SK-N-SH (cell line): Measurements from ENCODE around the gene LPCAT3. TPM values are rescaled to one million over a fixed set of nuclear protein-coding genes. Genes with fewer than 3 reads are reported as not detected.
A peak's percentile ranks its signal among the peaks of the same experiment; 100 is the strongest.

Experiments
- CTCF ChIA-PET: fragments of 300-600, 350-600 bp; formaldehyde crosslinking; extraction: SDS; loops from one replicate; lab custom pipeline; 2021; lab: Yijun Ruan, JAX
- POLR2A ChIA-PET: fragments of 350-600 bp; sonication (Branson Sonifier 250); formaldehyde crosslinking; extraction: SDS; loops from one replicate; lab custom pipeline; 2020; ENCODE audit warnings: antibody characterized with exemption, inconsistent platforms; lab: Yijun Ruan, JAX
- DNase-seq: peaks from one replicate; pipeline ENCODE4 v3.0.0; 2012
- H2AFZ ChIP-seq: fragments of 200-600 bp; sonication (generic); 2 replicates; pipeline ENCODE4 v1.8.1; 2016; ENCODE audit warnings: antibody characterized with exemption, mild to moderate bottlenecking, low read depth
- H3F3A ChIP-seq: fragments of 200-600 bp; sonication (generic); replicated peaks from 2 replicates; pipeline ENCODE3; 2016; ENCODE audit warnings: antibody characterized with exemption, mild to moderate bottlenecking; ENCODE audit not compliant: insufficient read depth
- H3K27ac ChIP-seq, 2 experiments: fragments of 200-500 bp in 1 of 2; fragments of 200-600 bp in 1 of 2; sonication (Bioruptor generic) in 1 of 2; sonication (generic), shearing (Covaris generic) in 1 of 2; 2 replicates each; pipeline versions ENCODE4 v1.5.1 to v1.6.1; 2014 to 2016; ENCODE audit warnings: low read depth in 2 of 2, inconsistent platforms in 1 of 2, low read length in 1 of 2, mild to moderate bottlenecking in 1 of 2, mixed read lengths in 1 of 2
- H3K27me3 ChIP-seq: fragments of 200-600 bp; sonication (generic), shearing (Covaris generic); 2 replicates; pipeline ENCODE4 v1.6.1; 2016; ENCODE audit warnings: mixed run types; ENCODE audit not compliant: insufficient read depth
- H3K36me3 ChIP-seq, 2 experiments: fragments of 200-500 bp in 1 of 2; fragments of 200-600 bp in 1 of 2; sonication (Bioruptor generic) in 1 of 2; sonication (generic) in 1 of 2; replicated peaks in 1 of 2; 2 replicates each; pipeline versions ENCODE3 to v1.5.1; 2014 to 2016; ENCODE audit warnings: low read length in 1 of 2, mild to moderate bottlenecking in 1 of 2; ENCODE audit not compliant: insufficient read depth in 2 of 2, control insufficient read depth in 1 of 2
- H3K4me1 ChIP-seq, 2 experiments: fragments of 200-500 bp in 1 of 2; fragments of 200-600 bp in 1 of 2; sonication (Bioruptor generic) in 1 of 2; sonication (generic), shearing (Covaris generic) in 1 of 2; 2 replicates each; pipeline versions ENCODE4 v1.5.1 to v1.6.1; 2014 to 2016; ENCODE audit warnings: low read depth in 1 of 2, low read length in 1 of 2, mixed run types in 1 of 2; ENCODE audit not compliant: insufficient read depth in 2 of 2, control insufficient read depth in 1 of 2
- H3K4me2 ChIP-seq: fragments of 200-600 bp; sonication (generic), shearing (Covaris generic); 2 replicates; pipeline ENCODE4 v1.6.1; 2017; ENCODE audit warnings: mixed run types
- H3K4me3 ChIP-seq, 2 experiments: fragments of 200-500 bp in 1 of 2; fragments of 200-600 bp in 1 of 2; sonication (Bioruptor generic) in 1 of 2; sonication (generic), shearing (Covaris generic) in 1 of 2; 2 replicates each; pipeline versions ENCODE4 v1.5.1 to v1.8.1; 2014 to 2016; ENCODE audit warnings: low read depth in 2 of 2, inconsistent platforms in 1 of 2, low read length in 1 of 2, mild to moderate bottlenecking in 1 of 2, mixed read lengths in 1 of 2, moderate library complexity in 1 of 2
- H3K79me2 ChIP-seq: fragments of 200-600 bp; sonication (generic); 2 replicates; pipeline ENCODE4 v1.8.1; 2017; ENCODE audit warnings: mild to moderate bottlenecking; ENCODE audit not compliant: insufficient read depth
- H3K9ac ChIP-seq: fragments of 200-600 bp; sonication (generic); 2 replicates; pipeline ENCODE4 v1.6.1; 2017; ENCODE audit warnings: mixed run types
- H3K9me2 ChIP-seq: fragments of 200-600 bp; sonication (generic); 2 replicates; pipeline ENCODE4 v1.6.1; 2017; ENCODE audit warnings: mixed run types
- H3K9me3 ChIP-seq: fragments of 200-600 bp; sonication (generic); 2 replicates; pipeline ENCODE4 v1.6.1; 2017; ENCODE audit warnings: mixed run types, mild to moderate bottlenecking, moderate library complexity
- H4K20me1 ChIP-seq: fragments of 200-600 bp; sonication (generic); 2 replicates; pipeline ENCODE4 v1.6.1; 2017; ENCODE audit warnings: mild to moderate bottlenecking, mixed run types; ENCODE audit not compliant: insufficient read depth
- CHD2 ChIP-seq: fragments of 150-350 bp; IDR thresholded peaks from 2 replicates; pipeline ENCODE4 v1.6.1; 2018; ENCODE audit warnings: low read length; ENCODE audit not compliant: partially characterized antibody
- EZH2phosphoT487 ChIP-seq: fragments of 200-600 bp; sonication (generic); IDR thresholded peaks from 2 replicates; pipeline ENCODE4 v1.6.1; 2017; ENCODE audit warnings: low read depth, mixed run types, mild to moderate bottlenecking, antibody characterized with exemption, moderate library complexity, borderline replicate concordance
- FOXJ3 ChIP-seq: sonication (generic); formaldehyde crosslinking; IDR thresholded peaks from 2 replicates; pipeline ENCODE4 v1.5.1; 2020; ENCODE audit warnings: mild to moderate bottlenecking, missing genetic modification reagents
- MXI1 ChIP-seq: IDR thresholded peaks from 2 replicates; pipeline ENCODE4 v1.6.1; 2012; ENCODE audit warnings: mild to moderate bottlenecking, low read depth, low read length, improper control_type of control experiment
- NFIC ChIP-seq: IDR thresholded peaks from 2 replicates; pipeline ENCODE4 v1.4.0; 2012; ENCODE audit warnings: borderline replicate concordance
- RCOR1 ChIP-seq: fragments of 150-350 bp; IDR thresholded peaks from 2 replicates; pipeline ENCODE4 v1.6.1; 2017; ENCODE audit warnings: antibody characterized with exemption, low read length
- RXRA ChIP-seq: IDR thresholded peaks from 2 replicates; pipeline ENCODE4 v1.4.0; 2012; ENCODE audit warnings: low read depth, mild to moderate bottlenecking, borderline replicate concordance
- TEAD4 ChIP-seq: IDR thresholded peaks from 2 replicates; pipeline ENCODE4 v1.4.0; 2012; ENCODE audit warnings: mild to moderate bottlenecking, borderline replicate concordance; ENCODE audit not compliant: insufficient read depth
- YY1 ChIP-seq: IDR thresholded peaks from 2 replicates; pipeline ENCODE4 v1.4.0; 2012; ENCODE audit warnings: low read depth, mild to moderate bottlenecking
- WGBS: methylation state at CpG from one replicate; pipeline ENCODE4 v1.1.6; 2017; ENCODE audit warnings: low lambda C conversion rate; 5-methylcytosine and 5-hydroxymethylcytosine counted together
- polyA plus RNA-seq, 3 experiments: library from polyadenylated mRNA; depleted of rRNA; stranded (reverse); fragments of >200 nt; gene quantifications; 2 replicates each; pipeline ENCODE4 v1.2.3, GENCODE V29; 2012
- TF ChIP-seq, protein P1 (sequence below): fragments of 200-600 bp; sonication (generic); IDR thresholded peaks from 2 replicates; pipeline ENCODE4 v1.6.1; 2017; ENCODE audit warnings: antibody characterized with exemption, mild to moderate bottlenecking, moderate library complexity
- TF ChIP-seq, protein P2 (sequence below): fragments of 150-350 bp; IDR thresholded peaks from 2 replicates; pipeline ENCODE4 v1.6.1; 2016; ENCODE audit warnings: mild to moderate bottlenecking, low read depth, low read length
- TF ChIP-seq, protein P3 (sequence below): IDR thresholded peaks from 2 replicates; pipeline ENCODE4 v1.4.0; 2012; ENCODE audit warnings: low read depth
- TF ChIP-seq, protein P4 (sequence below): IDR thresholded peaks from 2 replicates; pipeline ENCODE4; 2012

The LPCAT3 gene
- polyA plus RNA-seq, 1 of the 3 experiments (the other 2 are of a cell fraction): 23.8 TPM

DNA sequence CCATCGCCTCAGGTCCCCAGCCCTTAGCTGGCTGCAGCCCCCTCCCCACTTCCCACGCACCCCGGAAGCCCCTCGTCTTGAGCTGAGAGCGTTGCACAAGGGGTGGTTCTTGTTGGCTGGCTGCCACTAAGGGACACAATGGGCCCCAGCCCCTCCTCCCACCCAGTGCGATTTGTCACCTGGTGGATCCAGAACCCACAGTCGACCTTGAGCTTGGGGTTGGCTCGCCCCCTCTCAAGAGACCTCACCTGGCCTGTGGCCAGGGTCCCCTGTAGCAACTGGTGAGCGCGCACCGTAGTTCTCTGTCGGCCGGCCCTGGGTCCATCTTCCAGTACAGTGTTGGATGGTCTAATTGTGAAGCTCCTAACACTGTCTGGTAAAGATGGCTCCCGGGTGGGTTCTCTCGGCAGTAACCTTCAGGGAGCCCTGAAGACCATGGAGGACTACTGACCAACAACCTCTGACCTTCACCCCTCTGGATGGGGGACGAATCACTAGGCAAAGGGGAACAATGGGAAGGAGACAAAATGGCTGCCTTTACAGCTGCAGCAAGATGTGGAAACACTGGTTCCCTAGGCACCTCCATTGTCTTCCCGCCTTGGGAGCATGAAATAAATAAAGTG is 54.4 kb downstream of the LPCAT3 start:
- H3K4me1 ChIP-seq: peaks cover 2 to 17% of the 10 kb centered on the region in 2 experiments; a peak in 3 of 4 replicates
- 87% methylated on average over 8 of the region's 17 CpGs for WGBS
- H3K9me2 ChIP-seq: no peaks in the 10 kb centered on the region
- CTCF ChIA-PET: interaction anchor here (1.0 to 8.0 kb wide), 14 partner anchors 8 to 200 kb away, joined by 3 to 114 read pairs (median 6); partner anchors contain the start of genes C12orf57, C1RL and RNU7-1
- H3K4me2 ChIP-seq: no peak overlapping the region
- no peak overlapping the region for H3K9ac ChIP-seq
- DNase-seq: peak; percentile 24
- H3K27me3 ChIP-seq: no peaks in the 10 kb centered on the region
- H3F3A ChIP-seq: peaks cover 29% of the 10 kb centered on the region
- no peaks in the 10 kb centered on the region for H4K20me1 ChIP-seq
- H3K9me3 ChIP-seq: no peaks in the 10 kb centered on the region
- H3K36me3 ChIP-seq: peaks cover 23 to 44% of the 10 kb centered on the region in 2 experiments
- H3K79me2 ChIP-seq: peaks cover 12% of the 10 kb centered on the region
- H3K4me3 ChIP-seq: no peak overlapping the region
- no peak overlapping the region; a peak in 1 of 4 replicates for H3K27ac ChIP-seq
- POLR2A ChIA-PET: interaction anchor here (1.2 to 6.8 kb wide), 3 partner anchors 19 to 91 kb away, joined by 3 to 62 read pairs (median 6); partner anchors contain the start of genes C12orf57, RNU7-1 and SPSB2
- H2AFZ ChIP-seq: no peak overlapping the region
- 0 out of 2 replicates have a peak, but pooled peaks have one; percentile 20 for TF ChIP-seq YY1
- TF ChIP-seq, protein P1, sequence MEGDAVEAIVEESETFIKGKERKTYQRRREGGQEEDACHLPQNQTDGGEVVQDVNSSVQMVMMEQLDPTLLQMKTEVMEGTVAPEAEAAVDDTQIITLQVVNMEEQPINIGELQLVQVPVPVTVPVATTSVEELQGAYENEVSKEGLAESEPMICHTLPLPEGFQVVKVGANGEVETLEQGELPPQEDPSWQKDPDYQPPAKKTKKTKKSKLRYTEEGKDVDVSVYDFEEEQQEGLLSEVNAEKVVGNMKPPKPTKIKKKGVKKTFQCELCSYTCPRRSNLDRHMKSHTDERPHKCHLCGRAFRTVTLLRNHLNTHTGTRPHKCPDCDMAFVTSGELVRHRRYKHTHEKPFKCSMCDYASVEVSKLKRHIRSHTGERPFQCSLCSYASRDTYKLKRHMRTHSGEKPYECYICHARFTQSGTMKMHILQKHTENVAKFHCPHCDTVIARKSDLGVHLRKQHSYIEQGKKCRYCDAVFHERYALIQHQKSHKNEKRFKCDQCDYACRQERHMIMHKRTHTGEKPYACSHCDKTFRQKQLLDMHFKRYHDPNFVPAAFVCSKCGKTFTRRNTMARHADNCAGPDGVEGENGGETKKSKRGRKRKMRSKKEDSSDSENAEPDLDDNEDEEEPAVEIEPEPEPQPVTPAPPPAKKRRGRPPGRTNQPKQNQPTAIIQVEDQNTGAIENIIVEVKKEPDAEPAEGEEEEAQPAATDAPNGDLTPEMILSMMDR: no peak

DNA sequence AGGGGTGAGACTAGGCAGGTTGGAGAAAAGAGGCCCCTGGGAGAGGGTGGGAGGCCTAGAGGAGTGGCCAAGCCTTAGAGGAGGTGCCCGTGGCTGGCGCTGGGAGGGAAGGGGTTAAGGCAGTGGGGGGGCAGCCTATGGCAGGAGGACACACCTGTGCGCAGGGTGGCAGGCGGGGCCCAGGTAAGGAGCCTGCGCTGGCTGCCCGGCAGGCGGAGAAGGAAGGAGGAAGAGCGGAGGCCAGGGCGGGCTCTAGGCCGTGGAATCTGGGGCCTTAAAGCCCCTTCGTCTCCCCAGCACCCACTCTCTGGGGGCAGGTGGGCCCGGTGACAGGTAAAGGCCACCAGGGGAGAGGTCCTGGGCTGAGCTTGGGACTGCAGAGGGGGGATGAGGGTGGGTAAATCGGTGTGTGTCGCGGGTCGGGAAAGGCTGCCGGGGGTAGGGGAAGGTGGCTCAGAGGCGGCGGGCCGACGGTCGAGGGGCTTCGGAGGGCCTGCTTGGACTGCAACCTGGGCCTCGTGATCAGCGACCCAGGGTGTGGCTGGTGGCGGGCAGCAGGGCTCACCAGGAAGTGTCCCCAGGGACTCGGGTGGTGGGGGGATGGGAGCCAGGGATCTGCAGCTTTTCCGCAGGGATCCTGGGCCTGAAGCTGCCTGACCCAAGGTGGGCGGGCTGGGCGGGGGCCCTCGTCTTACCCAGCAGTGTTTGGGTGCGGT is 55.1 kb downstream of the LPCAT3 start:
- Histone ChIP-seq H3K79me2 (peaks cover 5% of the 10 kb centered on the region; the same call in 1 of the 2 replicates), H4K20me1 (no peaks in the 10 kb centered on the region), H3K27ac (no peak overlapping the region), H3K4me1 (peaks cover 0 to 9% of the 10 kb centered on the region in 2 experiments; a peak in 2 of 4 replicates), H3K9ac (no peak overlapping the region), H3K9me3 (no peaks in the 10 kb centered on the region), H3K4me2 (no peak overlapping the region)
- peak; percentile 38 for DNase-seq
- no peak for TF ChIP-seq CHD2
- no peak for TF ChIP-seq RXRA
- TF ChIP-seq NFIC: no peak
- TF ChIP-seq, protein P2, sequence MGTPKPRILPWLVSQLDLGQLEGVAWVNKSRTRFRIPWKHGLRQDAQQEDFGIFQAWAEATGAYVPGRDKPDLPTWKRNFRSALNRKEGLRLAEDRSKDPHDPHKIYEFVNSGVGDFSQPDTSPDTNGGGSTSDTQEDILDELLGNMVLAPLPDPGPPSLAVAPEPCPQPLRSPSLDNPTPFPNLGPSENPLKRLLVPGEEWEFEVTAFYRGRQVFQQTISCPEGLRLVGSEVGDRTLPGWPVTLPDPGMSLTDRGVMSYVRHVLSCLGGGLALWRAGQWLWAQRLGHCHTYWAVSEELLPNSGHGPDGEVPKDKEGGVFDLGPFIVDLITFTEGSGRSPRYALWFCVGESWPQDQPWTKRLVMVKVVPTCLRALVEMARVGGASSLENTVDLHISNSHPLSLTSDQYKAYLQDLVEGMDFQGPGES: no peak
- no peak for TF ChIP-seq RCOR1
- no peak for TF ChIP-seq TEAD4
- TF ChIP-seq, protein P3, sequence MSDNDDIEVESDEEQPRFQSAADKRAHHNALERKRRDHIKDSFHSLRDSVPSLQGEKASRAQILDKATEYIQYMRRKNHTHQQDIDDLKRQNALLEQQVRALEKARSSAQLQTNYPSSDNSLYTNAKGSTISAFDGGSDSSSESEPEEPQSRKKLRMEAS: no peak
- TF ChIP-seq EZH2phosphoT487: no peak
- no peak for TF ChIP-seq FOXJ3 (CRISPR knock-in tag)
- TF ChIP-seq MXI1: no peak
- TF ChIP-seq, protein P4, sequence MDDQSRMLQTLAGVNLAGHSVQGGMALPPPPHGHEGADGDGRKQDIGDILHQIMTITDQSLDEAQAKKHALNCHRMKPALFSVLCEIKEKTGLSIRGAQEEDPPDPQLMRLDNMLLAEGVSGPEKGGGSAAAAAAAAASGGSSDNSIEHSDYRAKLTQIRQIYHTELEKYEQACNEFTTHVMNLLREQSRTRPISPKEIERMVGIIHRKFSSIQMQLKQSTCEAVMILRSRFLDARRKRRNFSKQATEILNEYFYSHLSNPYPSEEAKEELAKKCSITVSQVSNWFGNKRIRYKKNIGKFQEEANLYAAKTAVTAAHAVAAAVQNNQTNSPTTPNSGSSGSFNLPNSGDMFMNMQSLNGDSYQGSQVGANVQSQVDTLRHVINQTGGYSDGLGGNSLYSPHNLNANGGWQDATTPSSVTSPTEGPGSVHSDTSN: no peak
- TF ChIP-seq, all 33 proteins: peak for 0
- WGBS: 97% methylated on average over 26 of the region's 32 CpGs
- Histone ChIP-seq H3K36me3 (peaks cover 16 to 37% of the 10 kb centered on the region in 2 experiments), H2AFZ (no peak overlapping the region), H3K27me3 (no peaks in the 10 kb centered on the region), H3K9me2 (no peaks in the 10 kb centered on the region), H3F3A (peaks cover 29% of the 10 kb centered on the region), H3K4me3 (no peak overlapping the region)
- CTCF ChIA-PET: interaction anchor here (0.8 to 8.0 kb wide), 11 partner anchors 9 to 492 kb away, joined by 3 to 114 read pairs (median 6); partner anchors contain the start of genes C12orf57, C1RL and RNU7-1
- POLR2A ChIA-PET: interaction anchor here (6.8 kb wide), 1 partner anchor 18 kb away, joined by 62 read pairs; the partner anchor contains the start of genes C12orf57 and RNU7-1
